GM20431 (cell line): ENCODE results near the gene ZNF358.

ENCODE experiments used
- in situ Hi-C: fragments of 300-500 bp; cut with MseI, MboI; formaldehyde crosslinking; loops from one replicate; pipeline ENCODE4 v1.15.0; 2020; ENCODE audit warnings: low sequenced_read_pairs; ENCODE audit not compliant: unreplicated experiment

The ZNF358 gene

GRCh38 chr19:7488736-7489353, 27.1 kb upstream of the ZNF358 start, which contains the start of gene PEX11G:
Gene PEX11G (minus strand): TSS chr19:7489035. CDS start chr19:7489010, 25 bp downstream.
- in situ Hi-C loops: no loop called here

GRCh38 chr19:7489609-7490044, 26.3 kb upstream of the ZNF358 start:
- in situ Hi-C loops: no loop called here

- in situ Hi-C loops: no loop called here
Observed at GRCh38 chr19:7492142-7492541, 23.8 kb upstream of the ZNF358 start.

- in situ Hi-C loops: no loop called here
Observed at GRCh38 chr19:7492558-7492957, 23.3 kb upstream of the ZNF358 start.

GRCh38 chr19:7494416-7495098, 21.3 kb upstream of the ZNF358 start:
- in situ Hi-C loops: no loop called here

GRCh38 chr19:7497292-7497691, 18.6 kb upstream of the ZNF358 start:
- in situ Hi-C loops: no loop called here

- in situ Hi-C loops: no loop called here
Observed at GRCh38 chr19:7500811-7501450, 15.0 kb upstream of the ZNF358 start.

- in situ Hi-C loops: no loop called here
Observed at GRCh38 chr19:7502552-7502951, 13.4 kb upstream of the ZNF358 start.

GRCh38 chr19:7504684-7505083, 11.2 kb upstream of the ZNF358 start:
- in situ Hi-C loops: no loop called here

GRCh38 chr19:7505288-7505681, 10.6 kb upstream of the ZNF358 start:
- in situ Hi-C loops: no loop called here

- in situ Hi-C loops: no loop called here
Observed at GRCh38 chr19:7505682-7506384, 10.1 kb upstream of the ZNF358 start.

GRCh38 chr19:7506385-7507328, 9.2 kb upstream of the ZNF358 start:
- in situ Hi-C loops: no loop called here

GRCh38 chr19:7507884-7508283, 8.0 kb upstream of the ZNF358 start:
- in situ Hi-C loops: no loop called here

- in situ Hi-C loops: no loop called here
Observed at GRCh38 chr19:7509625-7510024, 6.3 kb upstream of the ZNF358 start.

GRCh38 chr19:7512400-7512851, 3.5 kb upstream of the ZNF358 start:
- in situ Hi-C loops: no loop called here

- in situ Hi-C loops: no loop called here
Observed at GRCh38 chr19:7513809-7514642, 1.9 kb upstream of the ZNF358 start.

- in situ Hi-C loops: no loop called here
Observed at GRCh38 chr19:7515110-7515644, 726 bp upstream of the ZNF358 start.

- in situ Hi-C loops: no loop called here
Observed at GRCh38 chr19:7516333-7516732, 430 bp downstream of the ZNF358 start.
